MM.1S (cell line): ENCODE data around the gene KLHL14.

Experiments used
- DNase-seq: peaks from one replicate; pipeline ENCODE4 v3.0.0-alpha.2; 2015
- H2AFZ ChIP-seq: fragments of 300-600 bp; sonication (generic); 2 replicates; pipeline ENCODE4 v1.6.0; 2016; ENCODE audit warnings: antibody characterized with exemption, low read length
- H3F3A ChIP-seq: fragments of 300-600 bp; sonication (generic); 2 replicates; pipeline ENCODE4 v1.6.1; 2016; ENCODE audit warnings: mild to moderate bottlenecking, antibody characterized with exemption, low read length, moderate library complexity, mixed read lengths; ENCODE audit not compliant: insufficient read depth
- H3K27ac ChIP-seq: fragments of 300-600 bp; sonication (generic); 2 replicates; pipeline ENCODE4 v1.5.1; 2016; ENCODE audit warnings: mild to moderate bottlenecking, low read length
- H3K27me3 ChIP-seq: fragments of 300-600 bp; sonication (generic); replicated peaks from 2 replicates; pipeline ENCODE4 v1.6.0; 2016; ENCODE audit warnings: low read length; ENCODE audit not compliant: insufficient read depth
- H3K36me3 ChIP-seq: fragments of 300-600 bp; sonication (generic); replicated peaks from 2 replicates; pipeline ENCODE4 v1.6.1; 2016; ENCODE audit warnings: mild to moderate bottlenecking, low read length, mixed read lengths; ENCODE audit not compliant: insufficient read depth
- H3K4me1 ChIP-seq: fragments of 300-600 bp; sonication (generic); 2 replicates; pipeline ENCODE4 v1.6.1; 2016; ENCODE audit warnings: low read length, mixed read lengths
- H3K4me2 ChIP-seq: fragments of 300-600 bp; sonication (generic); 2 replicates; pipeline ENCODE4 v1.6.0; 2016; ENCODE audit warnings: low read depth, low read length
- H3K4me3 ChIP-seq: fragments of 300-600 bp; sonication (generic); 2 replicates; pipeline ENCODE4 v1.5.1; 2016; ENCODE audit warnings: low read length, mixed read lengths
- H3K79me2 ChIP-seq: fragments of 300-600 bp; sonication (generic); 2 replicates; pipeline ENCODE4 v1.6.1; 2016; ENCODE audit warnings: mixed run types, low read length, mixed read lengths
- H3K9ac ChIP-seq: fragments of 300-600 bp; sonication (generic); 2 replicates; pipeline ENCODE4 v1.6.1; 2016; ENCODE audit warnings: low read length, mixed read lengths
- H3K9me2 ChIP-seq: fragments of 300-600 bp; sonication (generic); replicated peaks from 2 replicates; pipeline ENCODE4 v1.6.1; 2016; ENCODE audit warnings: mild to moderate bottlenecking, low read length, mixed read lengths; ENCODE audit not compliant: insufficient read depth
- H3K9me3 ChIP-seq: fragments of 300-600 bp; sonication (generic); replicated peaks from 2 replicates; pipeline ENCODE4 v1.6.1; 2016; ENCODE audit warnings: mild to moderate bottlenecking, low read length, mixed read lengths; ENCODE audit not compliant: insufficient read depth
- H4K20me1 ChIP-seq: fragments of 300-600 bp; sonication (generic); 2 replicates; pipeline ENCODE4 v1.6.1; 2016; ENCODE audit warnings: mild to moderate bottlenecking, low read length, moderate library complexity, mixed read lengths; ENCODE audit not compliant: insufficient read depth
- CTCF ChIP-seq: fragments of 300-600 bp; sonication (generic); IDR thresholded peaks from 2 replicates; pipeline ENCODE4 v1.5.1; 2016; ENCODE audit warnings: antibody characterized with exemption, low read length, mixed read lengths
- EZH2 ChIP-seq: fragments of 300-600 bp; sonication (generic); optimal IDR thresholded peaks from 2 replicates; pipeline ENCODE3; 2017; ENCODE audit warnings: low read depth, mild to moderate bottlenecking, antibody characterized with exemption, low read length, mixed read lengths
- EZH2phosphoT487 ChIP-seq: fragments of 300-600 bp; sonication (generic); IDR thresholded peaks from 2 replicates; pipeline ENCODE4 v1.6.1; 2018; ENCODE audit warnings: antibody characterized with exemption, low read length

KLHL14 gene

GRCh38 chr18:32742579-32742978, 30.2 kb downstream of the KLHL14 start:
- Histone ChIP-seq H4K20me1 (no peaks in the 10 kb centered on the region), H3K79me2 (no peaks in the 10 kb centered on the region), H2AFZ (no peak overlapping the region), H3K36me3 (no peaks in the 10 kb centered on the region), H3K4me2 (no peak overlapping the region), H3K9me2 (no peaks in the 10 kb centered on the region), H3F3A (no peaks in the 10 kb centered on the region), H3K27me3 (no peaks in the 10 kb centered on the region), H3K27ac (no peak overlapping the region), H3K9ac (no peak overlapping the region), H3K4me1 (no peaks in the 10 kb centered on the region), H3K9me3 (no peaks in the 10 kb centered on the region), H3K4me3 (no peak overlapping the region)
- no peak for TF ChIP-seq CTCF
- no peak for DNase-seq

GRCh38 chr18:32735781-32736180, 37.0 kb downstream of the KLHL14 start:
- H3K9me2 ChIP-seq, result no peaks in the 10 kb centered on the region

GRCh38 chr18:32734442-32734841, 38.4 kb downstream of the KLHL14 start:
- Histone ChIP-seq H3K9me2 (no peaks in the 10 kb centered on the region), H4K20me1 (no peaks in the 10 kb centered on the region), H3K4me1 (peaks cover 10% of the 10 kb centered on the region), H3K27ac (no peak overlapping the region), H3K9me3 (no peaks in the 10 kb centered on the region), H3K36me3 (no peaks in the 10 kb centered on the region), H3K9ac (no peak overlapping the region), H3K4me3 (no peak overlapping the region), H3K27me3 (peaks cover 13% of the 10 kb centered on the region), H3K79me2 (no peaks in the 10 kb centered on the region), H2AFZ (no peak overlapping the region), H3F3A (no peaks in the 10 kb centered on the region), H3K4me2 (no peak overlapping the region)
- no peak for DNase-seq
- no peak for TF ChIP-seq CTCF
- TF ChIP-seq EZH2phosphoT487, result no peak
- no peak for TF ChIP-seq EZH2

More at GRCh38 chr18:32735781-32736180, 37.0 kb downstream of the KLHL14 start:
- Histone ChIP-seq H3K4me2 (no peak overlapping the region), H3K9me3 (no peaks in the 10 kb centered on the region), H3K36me3 (no peaks in the 10 kb centered on the region), H3K27me3 (0 out of 2 replicates have a peak, but pooled peaks cover 7% of the 10 kb centered on the region), H3K4me3 (no peak overlapping the region), H3K79me2 (no peaks in the 10 kb centered on the region), H2AFZ (no peak overlapping the region), H3K9ac (no peak overlapping the region), H4K20me1 (no peaks in the 10 kb centered on the region), H3K4me1 (peaks cover 4% of the 10 kb centered on the region; the same call in 1 of the 2 replicates), H3K27ac (no peak overlapping the region), H3F3A (no peaks in the 10 kb centered on the region)
- no peak for DNase-seq
- TF ChIP-seq CTCF (no peak), EZH2phosphoT487 (no peak), EZH2 (no peak)
